ENCODE results near the gene GRHL3. TPM values are rescaled to one million over a fixed set of nuclear protein-coding genes. Genes with fewer than 3 reads are reported as not detected.

GRHL3 gene
- total RNA-seq, 4 donors from 2014 or later: 77.6 to 179 (median 115) TPM

DNA sequence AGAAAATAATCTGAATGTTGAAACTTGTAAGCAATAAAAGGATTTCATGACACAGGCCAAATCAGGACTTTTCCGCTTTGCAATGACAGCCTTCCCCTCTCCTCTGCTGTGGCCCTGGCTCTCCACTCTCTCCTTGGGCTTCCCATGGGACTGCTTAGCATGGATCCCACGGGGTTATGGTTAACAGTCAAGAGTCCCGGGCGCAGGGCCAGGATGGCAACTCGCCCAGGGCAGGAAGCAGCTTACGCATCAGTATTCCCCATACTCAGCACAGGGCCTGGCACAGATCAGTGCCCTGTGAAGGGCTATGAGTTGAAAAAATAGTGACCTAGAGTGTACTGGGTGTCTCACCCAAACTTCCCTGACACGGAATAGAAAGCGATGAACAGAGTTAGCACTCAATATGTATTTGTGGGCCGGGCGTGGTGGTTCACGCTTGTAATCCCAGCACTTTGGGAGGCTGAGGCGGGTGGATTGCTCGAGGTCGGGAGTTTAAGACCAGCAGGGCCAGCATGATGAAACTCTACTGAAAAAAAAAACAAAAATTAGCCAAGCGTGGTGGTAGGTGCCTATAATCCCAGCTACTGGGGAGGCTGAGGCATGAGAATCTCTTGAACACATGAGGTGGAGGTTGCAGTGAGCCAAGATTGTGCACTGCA, 29.1 kb upstream of the GRHL3 start:
- H3K4me3 ChIP-seq: no peak overlapping the region
- 29 to 37% methylated on average over 13 of the region's 15 CpGs for WGBS, 2 donors
- no peaks in the 10 kb centered on the region for H3K9me3 ChIP-seq
- peaks cover 47 to 91% (median 69%) of the 10 kb centered on the region in 3 donors for H3K4me1 ChIP-seq
- no peak for TF ChIP-seq POLR2A (IDR thresholded peaks at IDR 0.05)
- no peak for DNase-seq
- H3K36me3 ChIP-seq: no peaks in the 10 kb centered on the region
- peak overlapping the region; percentile 74 to 94 (median 80) for H3K27ac ChIP-seq
- intact Hi-C loops (cut with DNase I): no loop called here
- no peaks in the 10 kb centered on the region for H3K27me3 ChIP-seq

GRCh38 chr1:24290933-24291487, 28.1 kb upstream of the GRHL3 start:
- H3K27me3 ChIP-seq: no peaks in the 10 kb centered on the region
- H3K4me1 ChIP-seq: peaks cover 54 to 91% (median 70%) of the 10 kb centered on the region in 3 donors
- no peak for TF ChIP-seq POLR2A (IDR thresholded peaks at IDR 0.05)
- TF ChIP-seq, protein P1, sequence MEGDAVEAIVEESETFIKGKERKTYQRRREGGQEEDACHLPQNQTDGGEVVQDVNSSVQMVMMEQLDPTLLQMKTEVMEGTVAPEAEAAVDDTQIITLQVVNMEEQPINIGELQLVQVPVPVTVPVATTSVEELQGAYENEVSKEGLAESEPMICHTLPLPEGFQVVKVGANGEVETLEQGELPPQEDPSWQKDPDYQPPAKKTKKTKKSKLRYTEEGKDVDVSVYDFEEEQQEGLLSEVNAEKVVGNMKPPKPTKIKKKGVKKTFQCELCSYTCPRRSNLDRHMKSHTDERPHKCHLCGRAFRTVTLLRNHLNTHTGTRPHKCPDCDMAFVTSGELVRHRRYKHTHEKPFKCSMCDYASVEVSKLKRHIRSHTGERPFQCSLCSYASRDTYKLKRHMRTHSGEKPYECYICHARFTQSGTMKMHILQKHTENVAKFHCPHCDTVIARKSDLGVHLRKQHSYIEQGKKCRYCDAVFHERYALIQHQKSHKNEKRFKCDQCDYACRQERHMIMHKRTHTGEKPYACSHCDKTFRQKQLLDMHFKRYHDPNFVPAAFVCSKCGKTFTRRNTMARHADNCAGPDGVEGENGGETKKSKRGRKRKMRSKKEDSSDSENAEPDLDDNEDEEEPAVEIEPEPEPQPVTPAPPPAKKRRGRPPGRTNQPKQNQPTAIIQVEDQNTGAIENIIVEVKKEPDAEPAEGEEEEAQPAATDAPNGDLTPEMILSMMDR (IDR thresholded peaks at IDR 0.05): no peak
- 82 to 89% methylated on average over 8 of the region's 8 CpGs for WGBS, 2 donors
- H3K4me3 ChIP-seq: no peak overlapping the region
- H3K9me3 ChIP-seq: no peaks in the 10 kb centered on the region
- no peaks in the 10 kb centered on the region for H3K36me3 ChIP-seq
- no peak for DNase-seq
- peak overlapping the region; percentile 74 to 94 (median 80) for H3K27ac ChIP-seq
- intact Hi-C loops (cut with DNase I): no loop called here

GRCh38 chr1:24292103-24292502, 27.1 kb upstream of the GRHL3 start:
- H3K36me3 ChIP-seq: no peaks in the 10 kb centered on the region
- no peak overlapping the region for H3K4me3 ChIP-seq
- H3K4me1 ChIP-seq: peaks cover 48 to 91% (median 66%) of the 10 kb centered on the region in 3 donors
- peak overlapping the region in 3 of 4 donors; percentile 15 to 79 (median 74) for H3K27ac ChIP-seq
- H3K9me3 ChIP-seq: no peaks in the 10 kb centered on the region
- whole genome bisulfite sequencing, 2 donors: 82 to 89% methylated on average over 3 to 4 of the region's 4 CpGs
- intact Hi-C loops (cut with DNase I): no loop called here
- TF ChIP-seq POLR2A (IDR thresholded peaks at IDR 0.05): no peak
- TF ChIP-seq, protein P1 (IDR thresholded peaks at IDR 0.05): no peak
- no peak for DNase-seq
- no peaks in the 10 kb centered on the region for H3K27me3 ChIP-seq

GRCh38 chr1:24292887-24293286, 26.3 kb upstream of the GRHL3 start:
- no peak for DNase-seq
- intact Hi-C loops (cut with DNase I): no loop called here

GRCh38 chr1:24293392-24294227, 25.5 kb upstream of the GRHL3 start:
- Histone ChIP-seq H3K27me3 (no peaks in the 10 kb centered on the region), H3K4me3 (no peak overlapping the region), H3K36me3 (no peaks in the 10 kb centered on the region), H3K9me3 (no peaks in the 10 kb centered on the region), H3K4me1 (peaks cover 55 to 87% (median 60%) of the 10 kb centered on the region in 3 donors), H3K27ac (peak overlapping the region; percentile 93 to 97 (median 96))
- 53 to 54% methylated on average over 11 to 16 of the region's 16 CpGs for WGBS, 2 donors
- intact Hi-C loops (cut with DNase I): no loop called here
- DNase-seq: no peak
- TF ChIP-seq, protein P1 (IDR thresholded peaks at IDR 0.05): no peak

More at GRCh38 chr1:24292887-24293286, 26.3 kb upstream of the GRHL3 start:
- H3K27ac ChIP-seq: peak overlapping the region; percentile 93 to 97 (median 96)
- H3K27me3 ChIP-seq: no peaks in the 10 kb centered on the region
- TF ChIP-seq, protein P1 (IDR thresholded peaks at IDR 0.05): no peak
- TF ChIP-seq POLR2A (IDR thresholded peaks at IDR 0.05): no peak
- H3K36me3 ChIP-seq: no peaks in the 10 kb centered on the region
- no peaks in the 10 kb centered on the region for H3K9me3 ChIP-seq
- WGBS, 2 donors: 65 to 68% methylated on average over 7 of the region's 9 CpGs
- peaks cover 54 to 91% (median 65%) of the 10 kb centered on the region in 3 donors for H3K4me1 ChIP-seq
- no peak overlapping the region for H3K4me3 ChIP-seq
